SIG-M5 treated with dmso at 0.1 percent for 504 hours (cell line): ENCODE data around the gene GLYATL1B.
"Not testable (repeated sequence)": the region's sequence is repeated elsewhere in the genome, so short reads cannot be mapped to it uniquely, and the experiment has no call there.

Experiments
- DNase-seq: peaks from one replicate; lab custom pipeline; 2025; ENCODE audit not compliant: unreplicated experiment; lab: John Stamatoyannopoulos, UW

The GLYATL1B gene

DNA sequence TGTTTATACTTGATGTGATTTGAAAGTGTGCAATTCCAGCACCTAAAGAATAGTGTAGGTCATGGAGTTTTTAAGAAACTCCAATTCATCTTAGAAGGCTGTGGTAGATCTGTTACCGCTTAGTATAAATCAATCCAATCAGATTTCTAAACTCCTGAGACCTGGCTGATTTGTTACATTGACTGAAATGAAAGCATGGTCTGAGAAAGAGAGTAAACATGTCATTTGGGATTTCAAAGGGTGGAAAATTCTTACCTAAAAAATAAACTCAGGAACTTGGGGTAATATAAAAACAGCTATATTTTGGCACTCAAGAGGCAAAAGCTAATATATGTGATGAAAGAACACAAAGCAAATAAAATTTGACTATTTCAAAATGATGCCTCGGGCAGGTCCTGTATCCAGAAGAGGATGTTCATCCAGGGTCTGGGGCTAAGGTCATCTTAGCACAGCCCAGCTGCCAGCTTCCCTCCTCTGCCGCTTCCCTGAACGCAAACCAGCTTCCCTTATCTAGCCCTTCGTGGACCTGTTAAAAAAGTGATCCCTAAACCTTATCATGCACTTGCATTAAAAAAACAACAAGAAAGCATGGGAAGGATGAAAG is 10.0 kb downstream of the GLYATL1B start:
- DNase-seq, result not testable (repeated sequence)

DNA sequence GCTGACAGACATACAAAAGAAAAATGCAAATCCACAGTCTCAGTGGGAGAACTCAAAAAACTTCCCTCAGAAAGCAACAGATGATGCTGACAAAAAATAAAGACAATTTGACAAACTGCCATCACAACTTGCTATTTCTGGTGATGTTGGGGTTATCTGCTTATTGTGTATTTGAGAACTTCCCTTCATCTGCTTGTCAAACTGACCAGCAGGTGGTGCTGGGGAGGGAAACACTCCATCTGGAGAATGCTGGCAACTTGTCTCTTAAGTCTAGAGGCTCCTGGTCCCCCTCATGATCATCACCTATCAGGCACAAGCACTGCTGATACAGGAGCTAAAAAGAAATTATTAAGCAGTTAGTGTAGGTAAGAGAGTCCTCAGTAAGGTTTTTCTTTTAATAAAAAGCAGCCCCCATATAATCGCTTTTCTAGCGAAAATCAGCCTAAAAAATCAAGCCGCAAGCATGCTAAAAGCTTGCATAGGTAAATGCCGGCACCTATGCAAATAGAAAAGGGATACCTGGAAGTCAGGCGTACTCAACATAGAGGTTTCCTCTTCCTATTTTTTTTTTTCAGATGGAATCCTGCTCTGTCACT is 11.1 kb downstream of the GLYATL1B start:
- DNase-seq, result peak; percentile 18

- not testable (repeated sequence) for DNase-seq
Measured at GRCh38 chr11:59097938-59098337, 11.8 kb downstream of the GLYATL1B start.

- peak; percentile 30 for DNase-seq
Measured at GRCh38 chr11:59102259-59102765, 16.2 kb downstream of the GLYATL1B start.

- DNase-seq, result peak; percentile 42
Measured at GRCh38 chr11:59106363-59107336, 20.5 kb downstream of the GLYATL1B start, which contains the start of gene FAM111B. Gene FAM111B (plus strand): TSS chr11:59107237. CDS start chr11:59109626, 2,389 bp downstream.

GRCh38 chr11:59107721-59108120 is 21.6 kb downstream of the GLYATL1B start:
- not testable (repeated sequence) for DNase-seq

DNA sequence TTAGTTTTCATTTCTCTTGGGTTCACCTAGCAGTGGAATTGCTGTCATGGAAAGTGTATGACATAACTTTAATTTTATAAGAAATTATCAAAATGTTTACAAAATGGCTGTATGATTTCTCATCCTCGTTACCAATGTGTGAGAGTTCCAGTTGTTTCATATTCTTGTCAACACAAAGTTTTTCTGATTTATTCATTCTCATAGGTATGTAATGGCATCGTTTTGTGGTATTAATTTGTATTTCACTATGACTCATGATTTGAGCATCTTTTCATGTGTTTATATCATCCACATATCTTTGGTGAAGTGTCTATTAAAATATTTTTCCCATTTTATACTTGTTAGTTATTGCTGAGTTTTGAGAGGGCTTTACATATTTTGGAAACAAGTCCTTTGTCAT is 26.4 kb downstream of the GLYATL1B start:
- DNase-seq, result no peak

- DNase-seq, result no peak
Measured at GRCh38 chr11:59114344-59114743, 28.2 kb downstream of the GLYATL1B start.

GRCh38 chr11:59115553-59115952 is 29.4 kb downstream of the GLYATL1B start:
- DNase-seq, result no peak

DNA sequence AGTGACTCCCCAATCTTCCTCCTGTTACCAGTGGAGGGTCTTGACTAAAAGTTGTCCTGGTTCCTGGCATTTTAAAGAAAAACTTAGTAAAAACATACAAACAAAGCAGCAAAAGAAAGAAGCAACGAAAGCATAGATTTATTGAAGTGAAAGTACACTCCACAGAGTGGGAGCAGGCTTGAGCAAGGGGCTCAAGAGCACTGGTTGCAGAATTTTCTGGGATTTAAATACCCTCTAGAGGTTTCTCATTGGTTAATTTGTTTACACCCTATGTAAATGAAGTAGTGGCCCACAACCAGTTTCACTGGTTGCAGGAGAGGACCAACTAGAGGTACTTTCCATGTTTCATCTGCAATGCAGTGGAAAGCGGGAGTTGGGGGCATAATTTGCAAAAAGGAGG is 31.7 kb downstream of the GLYATL1B start:
- DNase-seq, result no peak

DNA sequence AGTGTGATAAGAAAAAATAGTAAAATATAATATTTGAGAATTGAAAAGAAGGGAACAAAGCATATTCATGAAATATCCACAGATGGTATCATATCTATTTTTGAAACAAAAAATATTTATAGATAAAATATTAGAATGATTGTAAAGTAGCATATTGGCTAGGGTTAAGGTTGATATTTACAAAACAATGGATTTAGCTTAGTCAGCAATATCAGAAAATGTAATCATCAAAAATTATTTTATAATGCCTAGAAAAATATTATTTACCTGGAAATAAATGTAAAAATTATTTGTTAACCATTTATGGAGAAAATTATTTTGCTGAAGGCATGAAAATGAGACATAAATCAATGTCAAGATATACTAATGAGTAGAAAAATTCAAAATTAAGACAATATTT is 33.7 kb downstream of the GLYATL1B start:
- no peak for DNase-seq

- DNase-seq, result peak; percentile 50
Measured at GRCh38 chr11:59135648-59136461, 49.7 kb downstream of the GLYATL1B start.

DNA sequence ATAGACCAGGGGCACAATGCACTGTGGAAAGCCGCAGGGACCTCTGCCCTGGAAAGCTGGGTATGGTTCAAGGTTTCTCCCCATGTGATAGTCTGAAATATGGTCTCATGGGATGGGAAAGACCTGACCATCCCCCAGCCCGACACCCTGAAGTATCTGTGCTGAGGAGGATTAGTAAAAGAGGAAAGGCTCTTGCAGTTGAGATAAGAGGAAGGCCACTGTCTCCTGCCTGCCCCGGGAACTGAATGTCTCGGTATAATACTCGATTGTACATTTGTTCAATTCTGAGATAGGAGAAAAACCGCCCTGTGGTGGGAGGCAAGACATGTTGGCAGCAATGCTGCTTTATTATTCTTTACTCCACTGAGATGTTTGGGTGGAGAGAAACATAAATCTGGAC is 50.4 kb downstream of the GLYATL1B start:
- not testable (repeated sequence) for DNase-seq

GRCh38 chr11:59137190-59137589 is 51.1 kb downstream of the GLYATL1B start:
- no peak for DNase-seq

GRCh38 chr11:59138643-59139042 is 52.5 kb downstream of the GLYATL1B start:
- no peak for DNase-seq

GRCh38 chr11:59141191-59141590 is 55.1 kb downstream of the GLYATL1B start:
- no peak for DNase-seq

DNA sequence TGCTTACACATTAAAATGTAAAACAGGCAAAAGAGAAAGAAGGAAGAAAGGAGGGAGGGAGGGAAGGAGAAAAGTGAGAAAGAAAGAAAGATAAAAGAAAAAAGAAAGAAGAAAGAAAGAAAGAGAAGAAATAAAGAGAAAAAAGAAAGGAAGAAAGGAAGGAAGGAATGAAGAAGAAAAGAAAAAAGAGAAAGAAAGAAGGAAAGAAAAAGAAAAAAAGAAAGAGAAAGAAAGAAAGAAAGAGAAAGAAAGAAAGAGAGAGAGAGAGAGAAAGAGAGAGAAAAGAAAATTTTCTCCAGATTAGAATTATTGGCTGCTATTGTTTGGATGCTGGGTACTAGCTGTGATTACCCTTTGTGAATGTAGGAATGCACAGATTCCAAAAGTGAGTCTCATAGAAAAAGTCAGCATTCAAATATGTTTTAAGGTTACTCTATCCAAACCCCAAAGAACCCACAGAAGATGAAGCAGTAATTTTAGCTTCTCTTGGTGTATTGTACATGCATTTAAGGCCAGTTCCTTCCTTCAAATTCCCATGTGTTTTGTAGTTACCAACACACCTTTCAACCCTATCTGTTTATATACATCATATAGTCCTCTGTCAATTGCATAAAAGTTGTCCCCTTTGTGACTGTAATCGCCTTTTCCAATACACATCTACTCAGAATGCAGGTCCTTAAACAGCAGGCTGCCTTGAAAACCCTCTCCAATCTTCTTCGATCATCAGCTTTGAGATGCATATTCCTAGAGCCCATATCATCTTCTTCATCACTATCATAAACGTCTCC is 55.8 kb downstream of the GLYATL1B start:
- no peak for DNase-seq

DNA sequence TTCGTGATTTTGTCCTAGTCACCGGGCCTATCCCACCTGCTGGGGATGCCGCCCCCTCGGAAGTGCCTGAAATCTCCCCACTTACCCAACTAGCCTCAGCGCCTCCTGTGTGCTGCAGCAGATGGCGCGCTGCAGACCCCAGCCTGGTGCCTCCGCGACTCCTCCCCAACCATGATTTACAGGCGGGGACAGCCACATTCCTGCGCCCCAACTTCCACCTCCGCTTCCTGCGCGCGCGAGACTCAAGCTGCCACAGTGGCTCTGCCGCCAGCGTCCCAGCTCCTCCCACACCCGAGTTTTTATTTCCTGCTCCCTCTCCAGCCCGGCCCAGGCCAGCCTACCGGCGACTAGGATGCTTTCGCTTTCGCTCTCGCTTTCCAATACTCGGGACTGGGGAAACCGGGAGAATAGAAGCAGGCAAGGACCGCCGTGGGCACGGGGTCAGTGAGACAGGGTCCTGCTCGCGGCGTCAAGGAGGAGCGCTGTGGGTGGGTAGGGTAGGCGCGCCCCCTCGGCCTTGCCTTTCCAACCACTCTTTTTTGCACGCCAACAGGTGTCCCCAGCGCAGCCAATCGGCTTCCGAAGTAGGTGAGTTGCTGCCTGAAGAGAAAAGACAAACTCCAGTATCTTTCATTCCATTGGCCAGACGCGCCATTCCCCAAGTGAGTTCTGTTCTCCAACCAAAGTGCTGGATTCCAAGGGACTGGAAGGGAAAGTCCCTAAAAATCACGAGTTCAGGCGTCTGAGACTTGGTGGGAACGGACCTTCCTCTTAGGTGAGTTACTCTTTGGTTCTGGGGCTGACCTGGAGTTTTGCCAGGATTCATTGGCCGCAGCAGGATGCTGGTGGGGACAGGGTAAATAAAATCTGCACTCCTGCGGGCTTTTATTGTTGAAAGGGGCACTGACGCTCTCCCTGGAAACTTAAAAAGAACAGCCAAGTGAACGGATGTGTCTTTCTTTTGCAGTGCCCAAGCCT is 56.7 kb downstream of the GLYATL1B start, which contains the start of gene FAM111A:
Gene FAM111A (plus strand): TSS at position 327 of the 978 bp plus-strand sequence. CDS start 6,017 bp downstream, outside the sequence.
- peak; percentile 78 for DNase-seq
